Measurements from ENCODE around the gene ALDOA.
A peak's percentile ranks its signal among the peaks of the same experiment; 100 is the strongest.
"Not testable (repeated sequence)": the region's sequence is repeated elsewhere in the genome, so short reads cannot be mapped to it uniquely, and the experiment has no call there.

ALDOA gene

DNA sequence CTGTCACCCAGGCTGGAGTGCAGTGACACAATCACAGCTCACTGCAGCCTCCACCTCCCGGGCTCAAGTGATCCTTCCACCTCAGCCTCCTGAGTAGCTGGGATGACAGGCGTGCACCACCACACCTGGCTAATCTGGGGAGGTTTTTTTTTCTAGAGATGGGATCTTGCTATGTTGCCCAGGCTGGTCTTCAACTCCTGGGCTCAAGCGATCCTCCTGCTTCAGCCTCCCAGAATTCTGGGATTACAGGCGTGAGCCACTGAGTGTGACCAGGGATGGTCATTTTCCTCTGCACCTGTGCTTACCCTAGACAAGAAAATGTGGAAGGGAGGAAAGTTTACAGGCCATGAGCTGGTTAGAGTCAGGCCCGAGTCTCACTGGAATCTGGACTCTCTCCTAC, 24.9 kb upstream of the ALDOA start:
- not testable (repeated sequence) for DNase-seq (ENCODE audit: low read depth, low spot score)

DNA sequence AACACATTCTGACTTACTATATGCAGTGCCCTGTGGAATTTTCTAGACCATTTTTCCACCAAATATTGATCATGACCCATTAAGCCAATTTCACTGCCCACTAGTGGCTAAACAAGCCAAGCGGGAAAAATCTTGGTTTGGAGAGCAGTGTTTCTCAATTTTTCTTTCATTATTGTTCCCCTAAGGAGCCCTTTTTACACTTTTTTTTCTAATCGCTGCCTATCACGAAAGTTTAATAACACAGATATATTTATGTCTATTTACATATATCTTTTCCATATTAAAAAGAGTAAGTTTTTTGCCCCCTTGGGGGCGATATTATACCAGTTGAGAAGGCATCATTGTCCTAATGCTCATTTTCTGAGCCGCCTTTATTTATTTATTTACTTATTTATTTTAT, 23.7 kb upstream of the ALDOA start:
- no peak for DNase-seq (ENCODE audit: low read depth, low spot score)

DNA sequence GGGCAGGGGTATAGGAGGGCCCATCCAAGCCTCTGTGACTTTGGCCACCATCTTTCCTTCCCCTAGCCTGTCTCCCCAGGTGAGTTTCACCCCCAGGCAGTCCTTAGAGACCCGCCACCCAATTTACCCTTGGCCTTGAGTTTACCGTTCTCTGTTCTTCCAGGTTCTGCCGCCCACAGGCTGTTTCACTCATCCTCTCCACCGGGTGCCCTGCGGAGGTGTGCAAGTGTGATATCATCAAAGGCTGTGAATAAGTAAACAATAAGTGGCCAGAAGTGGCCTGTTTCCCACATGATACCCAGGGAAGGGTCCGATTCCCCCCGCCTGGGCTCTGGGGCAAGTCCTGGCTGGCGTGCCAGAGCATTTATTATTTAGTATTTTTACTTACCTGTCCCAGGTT, 19.4 kb upstream of the ALDOA start:
- no peak for DNase-seq (ENCODE audit: low read depth, low spot score)

DNA sequence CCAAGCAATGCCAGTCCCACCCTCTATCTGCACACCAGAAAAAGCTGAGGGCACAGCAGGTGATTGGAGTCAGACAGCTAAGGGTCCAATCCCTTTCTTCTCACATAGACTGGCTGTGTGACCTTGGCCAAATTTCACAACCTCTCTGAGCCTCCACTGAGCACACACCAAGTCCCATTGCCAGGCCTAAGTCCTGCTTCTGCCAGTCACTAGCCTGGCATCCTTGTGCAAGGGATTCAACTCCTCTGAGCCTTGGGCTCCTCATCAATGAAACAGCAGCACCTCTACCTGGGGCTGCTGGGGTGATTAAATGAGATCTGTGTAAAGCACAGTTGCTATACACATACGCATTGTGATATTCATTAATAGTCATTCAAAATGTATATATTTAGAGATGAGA, 19.0 kb upstream of the ALDOA start:
- DNase-seq (ENCODE audit: low read depth, low spot score) = no peak

DNA sequence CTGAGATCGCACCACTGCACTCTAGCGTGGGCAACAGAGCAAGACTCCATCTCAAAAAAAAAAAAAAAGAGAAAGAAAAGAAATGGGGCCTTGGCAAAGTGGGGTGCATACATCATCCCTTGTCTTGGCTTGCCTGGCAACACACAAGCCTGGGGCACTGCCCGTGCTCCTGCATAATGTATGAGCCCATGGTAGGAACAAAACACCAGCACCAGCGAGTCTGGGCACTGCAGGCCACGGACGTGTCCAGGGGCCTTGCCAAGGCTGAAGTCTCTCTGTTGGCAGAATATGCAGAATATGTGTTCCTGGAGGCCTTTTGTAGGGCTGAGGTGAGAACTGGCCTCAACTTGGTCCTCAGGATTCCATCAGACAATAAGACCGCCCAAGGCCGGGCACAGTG, 15.7 kb upstream of the ALDOA start:
- DNase-seq (ENCODE audit: low read depth, low spot score) = no peak

DNA sequence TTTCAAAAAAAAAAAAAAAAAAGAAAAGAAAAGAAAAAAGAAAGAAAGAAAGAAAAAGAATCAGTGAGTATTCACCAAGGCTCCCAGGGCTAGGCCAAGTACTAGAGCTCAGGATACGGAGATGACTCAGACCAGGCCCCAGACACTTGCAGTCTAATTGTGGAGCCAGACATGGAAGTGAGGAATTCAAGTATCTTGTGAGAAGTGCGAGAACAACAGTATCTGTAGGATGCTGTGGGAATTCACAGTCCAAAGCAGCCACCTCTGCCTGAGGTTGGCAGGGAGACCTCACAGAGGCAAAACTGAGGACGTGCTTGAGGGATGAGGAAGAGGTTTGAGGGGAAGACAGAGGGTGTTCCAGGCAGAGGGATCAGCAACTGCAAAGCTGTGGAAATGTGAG, 14.0 kb upstream of the ALDOA start:
- DNase-seq (ENCODE audit: low read depth, low spot score) = peak; percentile 56

DNA sequence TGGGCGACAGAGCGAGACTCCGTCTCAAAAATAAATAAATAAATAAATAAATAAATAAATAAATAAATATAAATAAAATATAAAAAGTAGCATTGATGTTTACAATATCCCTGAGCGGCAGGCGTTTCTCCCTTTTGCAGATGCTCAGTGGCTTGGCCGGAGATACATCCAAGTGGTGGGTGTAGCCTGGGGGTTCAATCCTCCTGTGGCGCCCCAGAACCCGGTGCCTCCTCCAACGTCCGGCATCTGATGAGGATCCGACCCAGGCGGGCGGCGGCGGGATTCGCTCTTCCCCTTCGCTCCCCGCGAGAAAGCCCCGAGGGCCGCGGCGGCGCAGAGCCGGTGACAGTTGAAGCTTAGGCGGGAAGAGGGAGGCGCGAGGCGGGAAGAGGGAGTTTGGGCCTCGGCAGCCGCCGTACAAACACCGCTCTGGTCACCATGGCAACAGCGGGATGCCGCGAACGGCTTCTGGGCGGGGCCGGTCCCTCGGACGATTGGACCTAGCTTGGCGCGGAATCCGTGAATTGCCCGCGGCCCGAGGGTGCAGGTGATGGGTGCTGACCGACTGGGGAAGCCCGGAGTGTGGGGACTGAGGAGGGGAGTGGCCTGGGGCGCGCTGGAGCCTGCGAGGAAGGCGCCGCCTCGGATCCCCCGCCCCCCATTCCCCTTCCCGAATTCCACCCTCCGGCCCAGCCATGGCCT, 12.7 kb upstream of the ALDOA start:
- DNase-seq (ENCODE audit: low read depth, low spot score) = peak; percentile 96

DNA sequence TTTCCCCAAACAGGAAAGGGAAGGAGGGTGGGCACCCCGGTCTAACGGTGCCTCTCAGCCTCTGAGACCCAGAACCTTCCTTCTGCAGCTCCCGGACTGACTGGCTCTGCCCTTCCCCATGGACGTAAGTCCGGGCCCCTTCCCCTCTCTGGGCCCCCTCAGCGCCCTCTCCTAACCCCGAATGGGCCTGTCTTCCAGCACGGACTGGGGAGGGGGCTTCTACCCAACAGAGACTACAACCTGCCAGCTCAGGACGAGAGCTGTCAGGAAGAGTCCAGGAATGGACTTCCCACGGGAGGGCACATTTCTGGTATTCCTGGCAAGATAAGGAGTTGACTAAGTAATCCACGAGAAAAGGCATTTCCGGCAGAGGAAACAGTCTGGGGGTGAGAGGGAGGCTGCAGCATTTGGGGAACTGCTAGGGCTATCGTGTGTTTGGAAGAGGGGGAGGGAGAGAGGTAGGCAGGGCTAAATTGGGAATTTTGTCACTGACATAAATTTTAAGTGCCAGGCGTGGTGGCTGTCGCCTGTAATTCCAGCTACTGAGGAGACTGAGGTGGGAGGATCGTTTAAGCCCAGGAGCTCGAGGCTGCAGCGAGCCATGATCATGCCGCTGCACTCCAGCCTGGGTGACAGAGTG, 12.1 kb upstream of the ALDOA start:
- peak; percentile 51 for DNase-seq (ENCODE audit: low read depth, low spot score)

DNA sequence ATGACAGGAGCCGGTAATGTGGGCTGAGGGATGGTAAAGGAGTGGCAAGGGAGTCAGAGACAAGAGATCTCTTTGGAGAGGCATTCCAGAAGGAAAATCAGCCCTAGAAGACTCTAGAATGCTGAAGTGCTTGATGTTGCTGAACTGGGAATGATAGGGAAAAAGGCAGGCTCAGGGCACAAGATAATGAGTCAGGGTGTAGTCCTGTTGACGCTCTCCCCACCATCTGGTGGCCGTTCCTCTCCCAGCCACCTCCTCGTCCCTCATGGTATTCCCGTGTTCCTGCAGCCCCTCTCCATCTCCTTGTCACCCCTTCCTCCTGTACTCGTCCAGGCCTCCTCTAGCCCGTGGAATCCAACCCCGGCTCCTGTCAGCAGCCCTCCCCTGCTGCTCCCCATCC, 11.1 kb upstream of the ALDOA start:
- DNase-seq (ENCODE audit: low read depth, low spot score) = no peak

DNA sequence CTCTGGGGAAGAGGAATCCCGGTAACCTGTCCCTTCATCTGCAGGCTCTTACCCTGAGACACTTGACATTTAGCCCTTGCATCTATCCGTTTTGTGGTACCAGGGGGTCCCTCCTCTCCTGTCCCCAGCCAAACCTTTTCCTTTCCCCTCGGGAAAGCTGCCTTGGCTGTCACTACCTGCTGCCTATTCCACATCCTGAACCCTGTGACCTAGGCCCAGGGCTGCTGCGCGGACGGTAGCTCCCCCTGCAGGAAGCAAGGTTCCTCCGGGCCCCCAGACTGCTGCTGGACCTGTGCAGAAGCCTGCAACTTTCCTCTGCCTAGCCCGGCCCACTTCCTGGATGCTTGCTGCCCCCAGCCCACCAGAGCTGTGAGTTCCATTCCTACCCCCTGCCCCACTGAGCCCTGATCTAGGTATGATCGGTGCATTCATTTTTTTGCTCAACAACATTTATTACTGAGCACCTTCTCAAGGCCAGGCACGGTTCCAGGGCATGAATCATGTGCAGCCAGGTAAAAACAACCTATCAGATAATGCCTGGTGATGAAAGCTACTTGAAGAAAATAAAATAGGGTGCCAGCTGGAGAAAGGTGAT, 10.5 kb upstream of the ALDOA start:
- DNase-seq (ENCODE audit: low read depth, low spot score) = no peak

DNA sequence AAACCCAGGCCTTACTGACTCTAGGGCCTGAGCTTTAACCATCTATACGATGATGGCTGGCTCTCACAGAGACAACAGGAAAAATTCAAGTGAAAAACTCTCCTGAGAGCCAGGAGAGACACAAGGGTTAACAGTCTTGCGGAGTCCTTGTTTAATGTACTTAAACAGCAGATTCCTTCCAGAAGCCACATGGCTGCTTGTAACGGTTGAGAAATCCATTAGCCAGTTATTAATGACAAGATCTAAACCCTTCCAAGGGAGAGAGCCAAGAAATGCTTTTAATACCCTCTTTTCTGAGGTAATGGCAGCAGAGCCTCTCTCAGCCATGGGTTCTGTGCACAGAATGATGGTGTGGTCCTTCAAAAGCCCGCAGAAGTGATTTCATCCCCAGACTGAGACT, 5.2 kb upstream of the ALDOA start:
- DNase-seq (ENCODE audit: low read depth, low spot score) = no peak

DNA sequence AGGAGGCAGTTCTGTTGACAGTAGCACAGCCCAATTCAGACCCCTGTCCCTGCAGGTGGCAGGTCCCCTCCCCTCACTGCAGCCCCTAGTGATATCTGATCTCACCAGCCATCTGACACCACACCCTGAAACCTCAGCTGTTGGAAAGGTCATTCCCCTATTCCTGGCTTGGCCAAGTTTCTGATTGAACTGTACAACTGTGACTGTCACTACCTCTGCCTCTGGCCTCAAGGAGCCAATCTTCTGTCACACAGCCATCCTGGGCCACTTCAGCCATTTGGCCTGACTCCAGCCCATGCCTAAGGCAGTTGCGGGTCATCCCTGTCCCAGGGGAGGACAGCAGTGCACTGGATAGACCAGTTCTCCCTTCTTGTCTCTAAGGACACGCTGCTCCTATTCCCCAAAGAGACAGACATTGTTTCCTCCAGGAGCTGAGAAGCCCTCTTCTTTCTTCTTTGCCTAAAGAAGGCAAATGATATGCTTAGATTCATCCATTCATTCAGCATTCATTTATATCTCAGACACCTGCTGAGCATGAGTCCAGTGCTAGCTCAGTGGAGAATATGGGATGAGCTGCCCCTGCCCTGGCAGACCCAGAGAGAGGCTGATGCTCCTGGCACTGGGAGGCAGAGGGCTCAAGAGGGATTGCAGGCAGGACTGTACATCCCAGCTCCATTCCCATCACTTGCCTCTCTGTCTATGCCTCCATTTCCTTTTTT, 4.6 kb upstream of the ALDOA start:
- no peak for DNase-seq (ENCODE audit: low read depth, low spot score)

DNA sequence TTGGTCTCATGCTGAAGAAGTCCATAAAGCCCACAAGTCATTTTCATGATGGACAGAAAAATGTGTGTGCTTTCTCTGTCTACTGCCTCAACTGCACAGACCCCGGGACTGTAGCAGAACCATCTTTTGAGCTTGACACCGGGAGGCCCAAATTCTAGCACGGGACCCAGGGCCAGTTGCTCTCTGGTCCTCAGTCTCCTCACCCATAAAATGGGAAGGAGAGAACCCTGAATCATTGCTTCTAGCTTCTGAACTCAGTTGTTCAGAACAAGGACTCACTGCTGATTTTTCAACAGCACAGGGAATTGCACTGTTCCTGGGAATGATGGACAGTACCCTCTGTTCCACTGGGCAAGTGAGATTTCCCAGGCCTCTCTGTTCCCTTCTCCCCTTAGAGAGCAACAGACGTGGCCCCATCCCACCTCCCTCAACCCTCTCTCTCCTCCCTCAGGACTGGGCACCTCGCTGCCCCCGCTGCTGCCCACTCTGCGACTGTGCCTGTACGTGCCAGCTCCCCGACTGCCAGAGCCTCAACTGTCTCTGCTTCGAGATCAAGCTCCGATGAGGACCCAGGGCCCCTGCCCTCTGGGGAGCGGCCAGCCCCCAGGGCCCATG, 2.2 kb upstream of the ALDOA start:
- no peak for DNase-seq (ENCODE audit: low read depth, low spot score)

DNA sequence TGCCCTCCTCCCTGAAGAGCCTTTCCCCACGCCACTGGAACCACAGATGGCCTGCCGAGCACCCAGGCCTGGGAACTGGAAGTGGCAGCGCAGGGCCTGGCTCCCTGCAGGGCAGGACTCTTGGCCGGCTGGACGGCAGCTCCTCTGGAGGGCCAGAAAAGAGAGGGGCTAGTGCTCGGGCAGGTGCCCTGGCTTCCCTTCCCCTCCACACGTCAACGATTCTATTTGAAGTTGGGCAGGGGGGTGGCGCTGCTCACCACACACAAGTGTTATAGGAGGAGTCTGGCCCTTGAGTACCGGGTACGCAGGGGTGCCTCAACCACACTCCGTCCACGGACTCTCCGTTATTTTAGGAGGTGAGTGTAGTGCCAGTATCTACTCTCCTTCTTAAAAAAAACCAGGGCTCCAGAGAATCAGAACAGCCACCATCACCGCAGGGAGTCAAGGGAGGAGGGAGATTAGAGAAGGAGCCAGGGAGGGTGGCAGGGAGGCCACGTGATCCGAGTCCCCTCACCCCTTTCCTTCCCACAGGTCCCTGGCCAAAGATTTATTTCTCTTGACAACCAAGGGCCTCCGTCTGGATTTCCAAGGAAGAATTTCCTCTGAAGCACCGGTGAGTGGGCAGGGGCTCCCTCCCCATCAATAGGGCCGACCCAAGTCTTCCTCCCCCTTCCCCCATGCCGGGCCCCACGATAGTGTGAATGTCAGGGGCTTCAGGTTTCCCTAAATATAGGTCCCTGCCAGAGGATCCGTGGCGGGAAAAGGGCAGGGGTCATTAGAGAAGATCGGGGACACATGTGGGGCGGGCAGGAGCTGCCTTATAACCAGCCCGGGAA, 1.4 kb upstream of the ALDOA start:
- peak; percentile 63 for DNase-seq (ENCODE audit: low read depth, low spot score)

DNA sequence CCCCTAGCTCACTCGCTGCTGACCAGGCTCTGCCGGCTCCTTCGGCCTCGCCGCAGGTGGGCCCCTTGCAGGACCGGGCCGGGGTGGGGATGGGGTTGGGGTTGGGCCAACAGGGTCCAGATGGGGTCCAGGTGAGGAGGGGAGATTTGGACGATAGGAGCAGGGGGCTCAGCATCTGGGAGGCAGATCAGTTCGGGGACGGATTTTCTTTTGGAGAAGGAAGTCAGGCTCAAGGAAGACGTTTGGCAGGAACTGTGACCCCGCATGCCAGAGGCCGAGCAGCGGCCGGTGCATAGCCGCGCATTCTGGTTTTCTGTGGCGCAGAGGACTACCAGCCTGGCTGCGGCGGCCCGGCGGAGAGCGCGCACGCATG, 845 bp upstream of the ALDOA start:
- no peak for DNase-seq (ENCODE audit: low read depth, low spot score)

DNA sequence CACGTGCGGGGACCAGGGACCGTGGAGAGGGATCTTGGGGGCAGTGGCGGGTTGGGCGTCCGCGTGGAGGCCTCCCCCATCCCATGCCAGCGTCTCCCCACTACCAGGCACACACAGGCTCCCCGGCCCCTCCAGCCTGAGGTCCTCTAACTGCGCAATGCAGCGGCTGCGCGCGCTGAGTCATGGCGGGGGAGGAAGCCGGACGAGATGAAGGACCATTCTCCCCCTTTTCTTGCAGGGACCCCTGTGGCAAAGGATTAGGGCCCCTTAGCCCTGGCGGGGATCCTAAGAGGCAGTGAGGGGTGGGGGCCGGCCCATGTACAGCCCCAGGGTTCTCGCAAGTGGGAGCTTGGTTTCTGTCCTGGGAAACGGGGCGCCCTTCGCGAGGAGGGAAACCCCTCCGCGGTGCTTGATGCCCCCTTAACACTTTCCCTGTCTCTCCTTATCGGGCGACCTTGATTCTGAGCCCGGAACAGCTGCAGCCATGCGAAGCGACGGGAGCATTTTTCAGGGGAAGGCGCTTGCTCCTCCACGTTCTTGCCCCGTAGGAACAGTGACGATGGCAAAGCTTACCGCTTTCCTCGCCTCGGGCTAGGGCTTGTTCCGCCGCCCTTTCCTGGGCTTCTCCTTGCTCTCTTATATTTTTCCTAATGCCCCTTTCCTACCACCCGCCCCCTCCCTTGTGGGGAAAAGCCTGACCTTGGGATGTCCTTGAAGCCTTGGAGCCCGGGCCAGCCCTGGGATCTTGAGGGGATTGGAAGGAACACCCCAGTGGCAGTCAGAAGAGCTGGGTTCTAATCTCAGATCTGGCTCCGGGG, 592 bp downstream of the ALDOA start:
- peak; percentile 80 for DNase-seq (ENCODE audit: low read depth, low spot score)

DNA sequence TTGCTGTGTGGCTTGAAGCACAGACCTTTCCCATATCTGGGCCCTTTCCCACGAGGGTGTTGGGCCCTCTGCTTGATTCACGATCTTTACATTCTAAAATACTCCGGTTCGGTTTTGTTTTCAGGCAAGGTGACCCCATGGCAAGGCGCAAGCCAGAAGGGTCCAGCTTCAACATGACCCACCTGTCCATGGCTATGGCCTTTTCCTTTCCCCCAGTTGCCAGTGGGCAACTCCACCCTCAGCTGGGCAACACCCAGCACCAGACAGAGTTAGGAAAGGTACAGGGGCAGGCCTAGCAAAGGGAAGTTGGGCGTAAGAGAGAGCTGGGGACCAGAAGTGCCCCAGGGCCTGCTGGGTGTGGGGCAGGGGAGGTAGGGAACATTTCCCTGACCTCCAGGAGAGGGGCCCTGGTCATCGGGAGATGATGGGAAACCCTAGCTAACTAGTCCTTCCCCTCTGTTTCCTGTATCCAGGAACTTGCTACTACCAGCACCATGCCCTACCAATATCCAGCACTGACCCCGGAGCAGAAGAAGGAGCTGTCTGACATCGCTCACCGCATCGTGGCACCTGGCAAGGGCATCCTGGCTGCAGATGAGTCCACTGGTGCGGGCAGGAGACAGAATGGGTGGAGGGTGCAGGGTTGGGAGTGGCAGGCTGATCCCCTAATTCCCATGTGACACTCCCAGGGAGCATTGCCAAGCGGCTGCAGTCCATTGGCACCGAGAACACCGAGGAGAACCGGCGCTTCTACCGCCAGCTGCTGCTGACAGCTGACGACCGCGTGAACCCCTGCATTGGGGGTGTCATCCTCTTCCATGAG, 1.4 kb downstream of the ALDOA start:
- DNase-seq (ENCODE audit: low read depth, low spot score) = no peak

DNA sequence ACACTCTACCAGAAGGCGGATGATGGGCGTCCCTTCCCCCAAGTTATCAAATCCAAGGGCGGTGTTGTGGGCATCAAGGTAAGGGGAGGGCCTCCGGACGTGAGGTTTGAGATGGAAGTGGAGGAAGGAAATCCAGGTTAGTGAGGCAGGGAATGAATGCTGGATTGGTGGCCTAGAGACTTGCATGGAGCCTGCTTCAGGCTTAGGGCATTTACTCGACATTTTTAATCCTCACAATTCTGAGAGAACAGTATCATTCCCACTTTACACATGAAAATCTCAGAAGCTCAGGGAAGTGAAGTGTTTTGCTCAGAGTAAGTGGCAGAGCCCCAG, 2.0 kb downstream of the ALDOA start:
- no peak for DNase-seq (ENCODE audit: low read depth, low spot score)

DNA sequence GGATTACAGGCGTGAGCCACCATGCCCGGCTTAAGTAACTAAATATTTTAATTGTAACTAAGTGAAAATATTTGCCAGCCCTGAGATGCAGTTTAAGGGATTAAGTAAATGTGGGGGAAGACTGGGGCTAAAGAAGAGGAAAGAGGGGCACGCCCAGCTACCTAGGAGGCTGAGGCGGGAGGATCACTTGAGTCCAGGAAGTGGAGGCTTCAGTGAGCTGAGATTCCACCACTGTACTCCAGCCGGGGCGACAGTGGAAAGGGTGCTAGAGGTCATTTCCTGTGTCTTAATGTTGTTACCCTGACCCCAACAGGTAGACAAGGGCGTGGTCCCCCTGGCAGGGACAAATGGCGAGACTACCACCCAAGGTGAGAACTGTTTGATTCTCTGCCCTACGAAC, 2.8 kb downstream of the ALDOA start:
- DNase-seq (ENCODE audit: low read depth, low spot score) = no peak

All from astrocyte of the hippocampus (primary cell).